ENCODE data around the gene CCL4. TPM values are rescaled to one million over a fixed set of nuclear protein-coding genes. Genes with fewer than 3 reads are reported as not detected.
"Not testable (repeated sequence)": the region's sequence is repeated elsewhere in the genome, so short reads cannot be mapped to it uniquely, and the experiment has no call there.

The CCL4 gene
- 7.5 and 8.0 TPM in 2 replicates for total RNA-seq

DNA sequence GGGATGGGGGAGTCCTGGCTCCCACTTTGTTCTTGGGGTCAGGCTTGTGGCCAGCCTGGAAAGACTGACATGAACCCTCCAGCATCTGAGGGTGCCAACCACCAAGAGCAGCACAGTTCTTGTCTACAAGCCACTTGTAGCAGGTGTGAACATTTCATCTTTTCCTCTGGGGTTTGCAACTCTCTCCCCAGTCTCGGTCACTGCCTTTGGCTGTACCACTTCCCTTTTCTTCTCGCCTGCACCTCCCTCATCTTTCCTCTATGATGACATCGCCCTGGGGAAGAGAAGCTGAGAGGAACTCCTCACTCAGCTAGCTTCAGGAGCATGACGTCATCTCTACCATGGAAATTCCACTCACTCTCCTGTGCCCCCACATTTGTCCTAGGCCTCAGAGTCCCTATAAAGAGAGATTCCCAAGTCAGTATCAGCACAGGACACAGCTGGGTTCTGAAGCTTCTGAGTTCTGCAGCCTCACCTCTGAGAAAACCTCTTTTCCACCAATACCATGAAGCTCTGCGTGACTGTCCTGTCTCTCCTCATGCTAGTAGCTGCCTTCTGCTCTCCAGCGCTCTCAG, at the start of gene CCL4:
CCL4 (plus strand) TSS at position 427 of the 575 bp plus-strand sequence; CDS start at position 506, 79 bp downstream.
- intact Hi-C loops (cut with micrococcal nuclease): not testable (repeated sequence)

DNA sequence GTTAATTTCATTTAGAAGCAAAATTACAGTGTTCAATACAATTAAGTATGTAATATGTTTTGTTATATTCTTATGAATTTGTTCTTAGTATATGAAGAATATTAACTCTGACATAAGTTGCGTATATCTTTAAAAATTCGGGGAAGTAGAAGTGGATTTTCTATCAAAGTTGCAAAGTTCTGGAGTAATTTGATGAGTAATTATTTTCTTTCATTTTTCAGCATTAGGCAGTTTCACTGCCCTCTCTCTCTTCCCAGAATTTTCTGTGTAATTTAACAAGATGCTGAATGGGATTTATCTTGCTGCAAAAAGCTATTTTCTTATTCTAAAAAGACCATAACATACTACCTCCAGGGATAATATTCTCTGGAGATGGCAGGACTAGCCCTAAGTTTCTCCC, 48.5 kb upstream of the CCL4 start:
- intact Hi-C loops (cut with micrococcal nuclease): no loop called here

DNA sequence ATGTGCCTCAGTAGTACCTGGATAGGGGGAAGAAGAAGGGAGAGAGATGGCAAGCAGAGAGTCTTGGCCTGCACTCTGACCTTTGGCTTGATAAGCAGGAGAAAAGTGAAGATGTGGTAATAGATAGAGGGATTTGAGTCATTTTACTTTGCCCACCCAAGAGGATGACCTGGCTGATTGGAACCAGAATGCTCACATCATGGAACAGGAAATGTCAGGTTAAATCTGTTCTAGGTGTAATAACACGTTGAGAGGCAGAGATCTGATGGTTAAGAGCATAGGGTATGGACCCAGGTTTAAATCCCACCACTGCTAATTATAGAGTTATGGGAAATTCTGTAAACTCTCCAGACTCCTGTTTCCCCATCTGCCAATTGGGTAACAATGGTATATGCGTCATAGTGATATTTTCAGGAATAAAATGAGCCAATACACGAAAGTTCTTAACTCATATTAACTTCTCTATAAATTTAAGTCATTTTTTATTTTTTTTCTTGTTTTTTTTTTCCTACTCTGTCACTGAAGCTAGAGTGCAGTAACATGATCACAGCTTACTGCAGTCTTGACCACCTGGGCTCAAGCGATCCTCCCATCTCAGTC, 47.6 kb upstream of the CCL4 start:
- intact Hi-C loops (cut with micrococcal nuclease): no loop called here

DNA sequence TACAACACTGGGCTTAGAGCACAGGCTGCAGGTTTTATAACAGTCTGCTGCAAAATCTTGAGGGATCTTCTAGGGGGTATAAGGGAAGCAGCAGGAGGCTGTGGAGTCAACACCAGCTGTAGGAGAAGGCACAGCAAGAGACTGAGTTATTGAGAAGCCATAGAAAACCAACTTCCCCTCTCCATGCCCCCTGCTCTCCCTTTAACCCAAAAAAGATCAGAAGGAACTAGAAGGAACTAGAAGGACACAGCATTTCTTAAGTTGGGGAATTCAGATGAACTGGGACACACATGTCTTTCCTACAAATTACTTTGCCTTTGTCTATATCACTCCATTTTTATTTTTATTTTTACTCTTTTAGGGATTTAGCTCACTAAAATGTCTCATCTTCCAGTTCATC, 45.7 kb upstream of the CCL4 start:
- intact Hi-C loops (cut with micrococcal nuclease): no loop called here

DNA sequence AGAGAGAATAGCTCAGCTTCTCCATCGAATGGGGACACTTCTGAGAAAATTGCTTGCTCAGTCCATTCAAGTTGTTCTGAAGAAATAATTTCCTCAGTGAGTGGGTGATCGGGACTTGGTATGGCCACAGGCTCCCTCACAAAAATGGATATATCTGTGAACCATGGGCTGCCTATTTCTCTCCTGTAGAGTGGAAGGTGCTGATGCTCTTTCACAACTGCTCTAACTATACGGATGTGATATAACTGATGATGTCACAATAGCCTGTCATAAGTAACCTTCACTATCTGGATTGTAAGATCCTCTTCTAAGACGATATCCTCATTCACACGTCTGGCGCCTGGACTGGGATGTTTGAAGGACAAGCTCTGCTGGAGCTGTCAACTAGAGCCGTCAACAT, 44.2 kb upstream of the CCL4 start:
- intact Hi-C loops (cut with micrococcal nuclease): no loop called here

DNA sequence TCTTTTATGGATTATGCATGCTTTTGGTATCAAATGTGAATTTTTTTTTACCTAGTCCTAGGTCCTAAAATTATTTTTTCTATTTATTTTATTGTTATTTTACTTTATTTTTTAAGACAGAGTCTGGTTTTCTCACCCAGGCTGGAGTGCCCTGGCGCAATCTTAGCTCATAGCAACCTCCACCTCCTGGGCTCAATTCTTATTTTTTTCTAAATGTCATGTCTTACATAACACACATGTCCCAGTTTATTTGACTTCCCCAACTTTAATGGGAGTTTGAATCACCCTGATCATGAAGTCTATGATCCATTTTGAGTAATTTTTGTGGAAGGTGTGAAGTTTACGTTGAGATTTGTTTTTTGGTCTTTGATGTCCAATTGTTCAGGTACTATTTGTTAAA, 42.8 kb upstream of the CCL4 start:
- intact Hi-C loops (cut with micrococcal nuclease): no loop called here

DNA sequence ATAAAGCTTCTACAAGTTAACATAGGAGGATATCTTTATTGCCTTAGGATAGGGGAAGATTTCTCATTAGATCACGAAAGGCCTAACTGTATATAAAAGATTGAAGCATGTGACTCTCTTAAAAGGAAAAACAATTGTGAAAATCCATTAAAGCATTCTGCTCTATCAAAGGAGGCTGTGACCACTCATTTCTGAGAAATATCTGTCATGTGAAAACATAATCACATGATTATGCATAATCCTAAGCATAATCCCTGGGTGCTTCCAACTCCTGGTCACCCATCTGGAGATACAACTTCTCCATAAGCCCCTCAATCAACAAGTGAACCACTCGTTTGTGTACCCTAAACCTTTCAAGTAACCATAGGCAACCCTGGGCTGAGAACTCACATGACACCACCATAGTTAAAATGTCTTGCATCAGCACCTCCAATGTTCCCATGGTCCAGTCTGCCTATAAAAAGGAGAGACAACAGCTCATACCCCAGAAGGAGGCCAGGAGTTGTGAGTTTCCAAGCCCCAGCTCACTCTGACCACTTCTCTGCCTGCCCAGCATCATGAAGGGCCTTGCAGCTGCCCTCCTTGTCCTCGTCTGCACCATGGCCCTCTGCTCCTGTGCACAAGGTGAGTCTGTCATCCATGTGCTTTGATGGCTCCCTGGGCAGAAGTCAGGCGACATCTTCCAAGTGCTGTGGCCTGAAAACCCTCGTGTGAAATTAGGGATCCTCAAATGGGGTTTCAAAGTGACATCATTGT, 39.7 kb upstream of the CCL4 start, which contains the start of gene CCL18:
CCL18 (plus strand) TSS at position 487 of the 756 bp plus-strand sequence; CDS start at position 558, 71 bp downstream.
- intact Hi-C loops (cut with micrococcal nuclease): no loop called here

DNA sequence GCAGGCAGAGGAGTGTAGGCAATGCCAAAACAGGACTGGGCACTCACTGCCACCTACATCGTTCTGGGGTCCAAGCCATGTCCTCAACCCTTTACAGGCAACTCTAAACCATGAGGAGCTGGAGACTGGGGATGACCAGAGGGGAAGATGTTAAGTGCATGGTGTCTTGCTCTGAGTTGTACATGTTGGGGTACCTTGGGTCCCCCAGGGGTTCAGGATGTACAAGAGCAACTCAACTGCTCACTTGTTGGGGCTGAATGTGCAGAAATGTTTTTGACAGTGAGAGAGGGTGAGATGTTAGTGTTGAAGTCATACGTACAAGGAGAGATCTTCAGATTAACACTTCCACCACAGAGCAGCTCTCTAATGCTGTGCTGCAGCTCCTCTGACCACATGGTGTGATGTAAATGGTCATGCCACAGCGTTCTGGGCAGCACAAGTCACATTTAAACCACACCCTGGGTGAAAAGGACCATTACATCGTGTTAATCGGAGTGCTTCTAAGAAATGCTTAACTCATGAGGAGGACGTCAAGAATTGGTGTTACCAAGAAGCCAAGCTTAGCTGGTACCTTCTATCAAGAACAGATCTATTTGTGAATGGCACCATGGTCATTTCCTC, 37.2 kb upstream of the CCL4 start:
- intact Hi-C loops (cut with micrococcal nuclease): no loop called here

DNA sequence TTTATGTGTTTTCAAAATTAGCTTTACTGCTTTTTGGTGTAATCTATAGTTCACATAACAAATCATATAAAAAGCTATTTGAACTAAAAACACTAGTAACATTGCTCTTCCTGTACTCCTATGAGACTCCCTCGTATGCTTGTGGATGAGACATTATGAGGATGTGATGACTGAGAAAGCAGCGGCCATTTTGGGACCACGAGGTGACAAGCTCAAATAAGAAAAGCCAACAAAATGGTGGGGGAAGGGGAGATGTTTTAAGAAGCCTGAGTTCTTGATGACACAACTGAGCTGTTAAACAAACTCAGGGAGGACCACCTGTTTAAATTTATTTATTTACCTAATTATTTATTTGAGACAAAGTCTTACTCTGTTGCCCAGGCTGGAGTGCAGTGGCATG, 35.1 kb upstream of the CCL4 start:
- intact Hi-C loops (cut with micrococcal nuclease): no loop called here

DNA sequence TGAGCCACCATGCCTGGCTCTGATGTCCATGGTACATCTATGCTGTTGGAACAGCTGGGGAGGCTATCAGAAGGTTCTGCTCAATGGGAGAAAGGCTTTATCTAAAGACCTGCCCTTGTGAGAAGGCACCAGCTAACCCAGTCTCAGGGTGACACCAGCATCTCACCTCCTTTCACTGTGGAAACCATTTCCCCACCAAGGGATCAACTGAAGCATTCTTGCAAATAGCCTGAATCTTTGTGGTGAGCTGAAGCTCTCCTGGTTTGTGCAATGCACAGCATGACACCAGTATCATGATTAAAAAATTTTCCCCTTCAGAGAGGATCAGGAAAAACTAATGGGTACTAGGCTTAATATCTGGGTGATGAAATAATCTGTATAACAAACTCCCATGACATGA, 34.5 kb upstream of the CCL4 start:
- intact Hi-C loops (cut with micrococcal nuclease): no loop called here

DNA sequence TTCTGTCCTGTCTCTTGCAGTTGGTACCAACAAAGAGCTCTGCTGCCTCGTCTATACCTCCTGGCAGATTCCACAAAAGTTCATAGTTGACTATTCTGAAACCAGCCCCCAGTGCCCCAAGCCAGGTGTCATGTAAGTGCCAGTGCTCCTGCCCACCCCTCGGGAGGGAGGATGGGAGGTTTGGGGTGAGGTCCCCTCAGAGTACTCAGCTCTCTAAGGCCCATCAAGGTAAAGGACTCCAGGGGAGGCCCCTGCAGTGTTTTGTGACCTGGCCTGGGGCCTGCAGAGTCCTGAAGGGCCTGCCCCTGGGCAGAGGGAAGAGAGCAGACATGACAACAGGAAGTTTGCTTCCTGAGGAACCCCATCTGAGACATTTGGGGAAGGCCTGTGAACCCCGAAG, 33.2 kb upstream of the CCL4 start:
- intact Hi-C loops (cut with micrococcal nuclease): no loop called here

DNA sequence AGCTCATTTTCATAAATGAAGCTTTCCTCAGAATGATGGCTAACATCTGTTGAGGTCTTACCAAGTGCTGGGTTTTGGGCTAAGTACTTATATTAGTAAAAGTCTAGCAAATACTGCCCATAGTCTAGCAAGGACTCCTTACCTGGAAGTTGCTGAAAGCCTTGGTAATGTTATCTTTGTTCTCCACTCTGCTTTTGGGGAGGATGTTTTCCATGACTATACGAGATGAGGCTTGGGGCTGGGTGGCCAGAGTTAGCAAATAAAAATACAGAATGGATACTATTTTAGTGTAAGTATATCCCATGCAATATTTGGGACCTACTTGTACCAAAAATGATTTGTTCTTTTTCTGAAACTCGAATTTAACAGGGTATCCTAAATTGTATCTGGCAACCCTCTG, 31.9 kb upstream of the CCL4 start:
- intact Hi-C loops (cut with micrococcal nuclease): loop anchor here (1.0 kb wide), 1 partner anchor 102 kb away; no protein-coding TSS in a partner anchor

DNA sequence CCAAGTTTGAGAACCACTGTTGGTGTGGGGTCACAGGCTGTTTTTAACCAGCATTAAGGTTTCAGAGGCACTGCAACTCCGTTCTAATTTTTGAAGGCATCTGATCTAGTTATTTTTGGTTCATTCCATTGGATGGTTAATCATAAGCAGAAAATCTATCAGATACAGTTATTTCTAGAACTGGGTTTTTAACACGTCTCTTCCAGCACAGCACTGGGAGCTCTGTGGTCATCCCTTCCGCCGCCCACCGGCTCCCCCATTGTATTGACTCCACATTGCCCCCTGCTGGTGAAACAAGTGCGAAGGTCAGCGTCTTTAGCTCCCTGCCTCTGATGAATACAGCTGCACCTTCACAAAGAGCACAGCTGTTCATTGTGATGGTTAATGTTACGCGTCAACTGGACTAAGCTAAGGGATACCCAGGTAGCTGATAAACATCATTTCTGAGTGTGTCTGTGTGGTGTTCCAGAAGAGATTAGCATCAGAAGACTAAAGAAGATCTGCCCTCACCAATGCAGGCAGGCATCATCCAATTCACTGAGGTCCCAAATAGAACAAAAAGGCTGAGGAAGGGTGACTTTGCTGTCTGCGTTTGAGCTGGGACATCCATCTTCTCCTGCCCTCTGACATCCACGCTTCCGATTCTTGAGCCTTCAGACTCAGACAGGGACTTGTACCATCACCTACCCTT, 31.1 kb upstream of the CCL4 start:
- intact Hi-C loops (cut with micrococcal nuclease): loop anchor here (1.0 kb wide), 1 partner anchor 103 kb away; no protein-coding TSS in a partner anchor

DNA sequence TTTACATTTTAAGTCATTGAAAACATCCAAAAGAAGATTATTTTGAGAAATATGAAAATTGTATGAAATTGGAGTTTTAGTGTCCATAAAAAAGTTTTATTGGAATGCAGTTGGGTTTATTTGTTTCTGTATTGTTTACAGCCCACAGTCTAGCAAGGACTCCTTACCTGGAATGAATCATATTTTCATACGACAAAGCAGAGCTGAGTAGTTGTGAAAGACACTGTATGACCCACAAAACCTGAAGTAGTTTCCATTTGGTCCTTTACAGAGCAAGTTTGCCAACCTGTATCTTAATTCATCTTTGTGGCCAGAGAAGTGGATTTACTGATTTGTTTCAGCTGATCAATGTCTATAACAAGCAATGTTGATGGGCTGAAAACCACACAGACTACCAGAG, 29.3 kb upstream of the CCL4 start:
- intact Hi-C loops (cut with micrococcal nuclease): no loop called here

DNA sequence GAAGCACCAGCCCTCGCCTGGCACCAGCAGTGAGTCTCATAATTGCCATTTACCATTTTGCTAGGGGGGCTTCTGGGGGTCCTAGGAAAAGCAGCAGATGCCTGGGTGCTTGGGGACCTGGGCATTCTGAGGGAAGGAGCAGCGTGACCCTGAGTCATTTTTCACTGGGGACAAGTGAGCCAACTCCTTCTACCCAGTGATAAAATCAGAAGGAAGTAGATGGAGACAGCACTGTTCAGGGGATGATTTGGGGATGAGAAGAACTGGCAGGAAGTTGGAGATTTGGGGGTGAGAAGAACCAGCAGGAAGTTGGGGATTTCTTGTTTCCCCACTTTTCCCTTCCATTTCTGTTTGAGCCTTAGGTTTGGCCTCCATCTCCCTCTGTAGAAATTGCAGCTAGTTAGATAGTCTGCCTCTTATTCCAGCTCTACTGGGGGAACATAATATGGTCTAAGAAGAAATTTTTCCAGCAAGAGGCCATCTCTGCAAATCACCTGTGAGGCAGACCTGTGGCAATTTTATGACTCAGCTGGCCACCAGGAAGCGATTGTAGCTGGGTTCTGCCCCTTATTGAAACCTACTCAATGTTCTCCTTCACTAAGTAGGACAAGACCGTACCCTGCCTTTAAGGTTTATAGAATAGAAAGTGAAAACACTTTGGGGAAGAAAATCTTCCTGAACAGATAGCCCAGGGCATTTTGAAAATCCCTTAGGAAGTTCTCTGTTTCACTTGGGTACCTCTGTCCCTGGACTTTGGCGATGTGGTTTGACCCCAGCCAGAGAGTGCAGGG, 21.8 kb upstream of the CCL4 start:
- intact Hi-C loops (cut with micrococcal nuclease): not testable (repeated sequence)

DNA sequence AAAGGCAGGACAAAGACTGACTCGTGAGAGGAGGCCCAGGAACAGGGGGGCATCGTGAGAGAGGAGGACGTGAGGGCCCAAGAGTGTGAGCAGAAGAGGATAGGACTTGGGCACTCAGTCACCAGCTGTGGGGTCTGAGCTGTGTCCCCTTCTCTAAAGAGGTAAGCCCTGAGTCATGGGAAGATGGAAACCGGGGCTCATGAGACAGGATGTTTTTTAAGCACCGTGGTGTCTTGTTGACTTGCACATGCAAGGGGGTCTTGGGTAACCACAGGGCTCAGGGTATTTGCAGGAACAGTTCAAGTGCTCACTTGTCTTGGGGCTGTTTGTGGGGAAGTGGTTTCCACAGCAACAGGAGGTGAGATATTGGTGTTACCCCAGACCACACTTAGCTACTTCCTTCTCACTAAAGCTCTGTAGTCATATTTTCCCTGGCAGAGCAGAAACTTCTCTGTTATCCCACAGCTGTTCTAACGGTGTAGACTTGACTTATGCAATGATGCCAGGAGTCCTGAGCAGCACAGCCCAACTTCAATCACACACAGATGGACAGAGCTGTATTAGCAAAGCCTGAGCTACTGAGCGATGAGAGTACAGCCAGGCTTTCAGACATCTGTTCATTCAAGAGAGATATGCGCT, 21.0 kb upstream of the CCL4 start:
- intact Hi-C loops (cut with micrococcal nuclease): not testable (repeated sequence)

DNA sequence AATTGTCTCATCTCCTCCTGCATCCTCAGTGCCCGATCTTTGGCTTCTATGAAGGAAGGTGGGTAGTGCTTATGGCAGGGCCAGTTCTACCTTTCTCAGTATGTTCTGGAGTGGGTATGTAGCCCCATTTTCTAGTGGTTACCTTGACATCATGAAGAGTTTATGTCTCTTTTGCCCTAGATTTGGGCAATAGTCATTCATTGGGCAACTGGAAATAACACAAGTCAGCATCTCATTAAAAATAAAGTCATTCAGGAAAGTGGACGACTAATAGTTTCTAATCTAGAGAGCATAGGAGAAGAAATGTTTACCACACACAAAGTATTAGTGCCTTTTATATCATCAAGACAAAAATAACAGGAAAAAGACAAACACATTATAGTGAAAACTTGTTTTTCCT, 19.9 kb upstream of the CCL4 start:
- intact Hi-C loops (cut with micrococcal nuclease): not testable (repeated sequence)

DNA sequence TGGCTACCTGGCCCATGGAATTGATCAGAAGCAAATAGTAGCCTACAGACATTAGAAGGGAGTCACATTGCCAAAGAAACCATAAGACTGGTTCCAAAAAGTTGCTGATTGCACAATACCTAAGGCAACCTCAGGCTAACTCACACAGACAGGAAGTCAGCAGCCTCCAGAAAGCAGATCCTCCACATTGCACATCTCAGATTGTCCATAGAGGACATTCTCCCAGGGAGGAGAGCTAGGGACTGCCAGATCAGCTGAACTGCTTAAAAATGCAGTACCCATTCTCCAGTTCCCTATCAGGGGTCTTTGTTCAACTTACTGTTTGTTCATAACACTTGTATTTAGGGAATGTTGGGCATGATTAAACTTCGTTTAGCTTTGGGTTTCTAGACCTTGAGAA, 17.9 kb upstream of the CCL4 start:
- intact Hi-C loops (cut with micrococcal nuclease): no loop called here

DNA sequence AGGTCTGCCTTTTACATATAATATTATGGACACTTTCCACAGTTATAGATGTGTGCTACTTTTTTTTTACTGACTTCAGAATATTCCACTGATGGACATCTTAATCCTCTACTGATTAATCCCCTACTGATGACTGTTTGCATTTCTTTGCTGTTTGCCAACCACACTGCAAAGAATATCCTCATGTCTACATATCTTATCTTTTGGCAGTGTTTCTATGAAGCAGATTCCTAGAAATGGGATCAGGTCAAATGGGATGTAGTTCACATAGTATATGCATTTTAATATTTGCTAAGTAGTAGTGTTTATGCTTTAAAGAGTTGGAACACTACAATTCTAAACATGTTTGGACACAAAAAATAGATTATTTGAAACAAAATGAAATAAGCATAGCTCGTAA, 16.8 kb upstream of the CCL4 start:
- intact Hi-C loops (cut with micrococcal nuclease): no loop called here

DNA sequence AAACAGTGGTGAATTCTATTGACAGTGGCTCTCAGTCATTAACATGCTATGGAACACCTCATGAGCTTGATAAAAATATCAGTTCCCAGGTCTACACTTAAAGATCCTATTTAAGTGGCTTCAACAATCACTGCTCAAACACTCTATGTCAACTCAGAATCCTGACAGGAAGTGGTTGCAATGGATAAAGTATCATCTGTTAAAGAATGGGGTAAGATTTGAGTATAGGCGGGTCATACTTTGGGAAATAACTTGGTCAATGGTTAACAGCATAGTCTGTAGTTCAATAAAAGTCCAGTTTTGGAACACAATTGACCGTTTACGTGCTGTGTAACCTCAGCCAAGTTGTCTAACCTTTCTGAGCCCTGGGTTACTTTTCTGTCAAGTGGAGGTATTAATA, 16.2 kb upstream of the CCL4 start:
- intact Hi-C loops (cut with micrococcal nuclease): not testable (repeated sequence)

Data from T-helper 2 cell treated with Interferon-gamma antibody and Interleukin-4, amounts not matched to agents 100 ng/mL and 5 ng/mL, for 36 hours (primary cell).